HepG2 (cell line): ENCODE measurements around the gene EGR2. TPM values are rescaled to one million over a fixed set of nuclear protein-coding genes. Genes with fewer than 3 reads are reported as not detected.

Experiments used
- KLF16 ChIP-seq, 2 experiments: sonication (generic) in 1 of 2; formaldehyde crosslinking in 1 of 2; IDR thresholded peaks; 2 replicates each; pipeline versions ENCODE4 v1.6.1 to v1.8.0; 2016 to 2023; ENCODE audit warnings: missing genetic modification reagents in 2 of 2, missing compliant biosample characterization in 1 of 2
- MTF2 ChIP-seq: sonication (generic); formaldehyde crosslinking; IDR thresholded peaks from 2 replicates; pipeline ENCODE4 v1.5.0; 2020; ENCODE audit warnings: missing genetic modification reagents, borderline replicate concordance
- PLSCR1 ChIP-seq: sonication (generic); formaldehyde crosslinking; IDR thresholded peaks from 2 replicates; pipeline ENCODE4 v1.5.0; 2020; ENCODE audit warnings: missing genetic modification reagents, mild to moderate bottlenecking, borderline replicate concordance
- POGK ChIP-seq: sonication (generic); formaldehyde crosslinking; conservative IDR thresholded peaks from 2 replicates; pipeline ENCODE4 v1.8.0; 2022; ENCODE audit warnings: mild to moderate bottlenecking, moderate library complexity, missing genetic modification reagents
- RBFOX2 ChIP-seq: fragments of 200-400 bp; formaldehyde crosslinking; IDR thresholded peaks from 2 replicates; pipeline ENCODE4 v1.6.1; 2017; ENCODE audit warnings: low read depth, mild to moderate bottlenecking, low read length
- ZBTB4 ChIP-seq: sonication (generic); formaldehyde crosslinking; IDR thresholded peaks from 2 replicates; pipeline ENCODE4 v1.4.0; 2020; ENCODE audit warnings: missing genetic modification reagents, mild to moderate bottlenecking, borderline replicate concordance
- ZFP41 ChIP-seq: sonication (generic); formaldehyde crosslinking; IDR thresholded peaks from 2 replicates; pipeline ENCODE4 v1.4.0; 2020; ENCODE audit warnings: mild to moderate bottlenecking, missing genetic modification reagents, borderline replicate concordance
- ZNF224 ChIP-seq: sonication (generic); formaldehyde crosslinking; IDR thresholded peaks from 2 replicates; pipeline ENCODE4 v1.5.0; 2020; ENCODE audit warnings: mild to moderate bottlenecking, missing genetic modification reagents
- ZNF296 ChIP-seq: sonication (generic); formaldehyde crosslinking; conservative IDR thresholded peaks from 2 replicates; pipeline ENCODE4 v1.5.0; 2020; ENCODE audit warnings: mild to moderate bottlenecking, missing genetic modification reagents
- ZNF569 ChIP-seq: sonication (generic); formaldehyde crosslinking; IDR thresholded peaks from 2 replicates; pipeline ENCODE4 v1.5.0; 2020; ENCODE audit warnings: mild to moderate bottlenecking, missing genetic modification reagents, moderate library complexity, borderline replicate concordance
- polyA plus RNA-seq, 8 experiments: library from polyadenylated mRNA; depleted of rRNA in 3 of 8; stranded (reverse) in 7 of 8; unstranded in 1 of 8; fragments of >200 nt; fragmentation: Illumina TruSeq in 4 of 8; extraction: Trizol in 4 of 8; gene quantifications; 2 replicates each; pipeline versions ENCODE4 v1.2.1 to v1.2.3, GENCODE V29; 2011 to 2016; ENCODE audit warnings: low read depth in 4 of 8, missing spikeins in 1 of 8, mixed read lengths in 1 of 8; ENCODE audit not compliant: insufficient read depth in 1 of 8
- total RNA-seq, 5 experiments: library from RNA; depleted of rRNA; stranded (reverse); fragments of >200 nt; fragmentation: Illumina TruSeq; extraction: Trizol; gene quantifications; 2 replicates each; pipeline ENCODE4 v1.2.3, GENCODE V29; 2016; ENCODE audit warnings: low read depth in 1 of 5

Gene EGR2
- total and polyA plus RNA-seq, 2 of the 13 experiments (the other 11 are each of a cell fraction or from before 2014, with no cell fraction given), result 0.11 to 0.15 TPM

GRCh38 chr10:62844280-62845011 lies 28.3 kb upstream of the EGR2 start (continued):
- TF ChIP-seq ZBTB4 (CRISPR knock-in tag), result no peak
- no peak for TF ChIP-seq ZNF569 (CRISPR knock-in tag)
- no peak for TF ChIP-seq PLSCR1
- no peak for TF ChIP-seq KLF16 (CRISPR knock-in tag; IDR thresholded peaks at IDR 0.05)
- TF ChIP-seq ZNF296 (CRISPR knock-in tag), result no peak
- TF ChIP-seq RBFOX2, result no peak
- no peak for TF ChIP-seq MTF2
- no peak for TF ChIP-seq ZNF224 (CRISPR knock-in tag)
- TF ChIP-seq POGK (CRISPR knock-in tag), result no peak
- no peak for TF ChIP-seq ZFP41 (CRISPR knock-in tag)
